GM12878 (cell line): ENCODE data around the gene SLC2A14. TPM values are rescaled to one million over a fixed set of nuclear protein-coding genes. Genes with fewer than 3 reads are reported as not detected.

Experiments used
- ATAC-seq: fragments of 200-7000 bp; cut with Tn5 transposase; 3 replicates; pipeline ENCODE4 v1.9.1; 2020; ENCODE audit warnings: mild to moderate bottlenecking, moderate library complexity
- BruUV-seq: library from RNA; stranded (reverse); fragments of 400-500 nt; replicated peaks from 2 replicates; lab custom pipeline; 2021; lab: Mats Ljungman, UMichigan
- CTCF ChIA-PET: fragments of 300-600 bp; sonication (Branson Sonifier 250); formaldehyde crosslinking; extraction: SDS; loops from one replicate; lab custom pipeline; 2021; ENCODE audit warnings: inconsistent platforms; lab: Yijun Ruan, JAX
- POLR2A ChIA-PET: fragments of 350-600 bp; formaldehyde crosslinking; extraction: SDS; loops from one replicate; lab custom pipeline; 2021; ENCODE audit warnings: inconsistent platforms; lab: Charles Lee
- RAD21 ChIA-PET: fragments of 300-600 bp; sonication (Branson Sonifier 250); formaldehyde crosslinking; loops from one replicate; lab custom pipeline; 2023; ENCODE audit warnings: antibody characterized with exemption; ENCODE audit not compliant: unreplicated experiment; lab: Charles Lee
- SMC1A ChIA-PET: fragments of 300-600 bp; sonication (Branson Sonifier 250); formaldehyde crosslinking; loops from one replicate; lab custom pipeline; 2023; ENCODE audit not compliant: unreplicated experiment, uncharacterized antibody; lab: Charles Lee
- DNase-seq: peaks from one replicate; pipeline ENCODE4 v3.0.0-alpha.2; 2011; ENCODE audit warnings: low read depth, low spot score
- FAIRE-seq: peaks from 3 replicates; lab custom pipeline; 2011; peaks lifted over from hg19 to GRCh38; lab: Jason Lieb, UNC
- H2AFZ ChIP-seq: 2 replicates; pipeline ENCODE4 v1.6.0; 2011; ENCODE audit warnings: low read depth, low read length, control low read depth; ENCODE audit not compliant: control insufficient read depth
- H3K27ac ChIP-seq: 2 replicates; pipeline ENCODE4 v1.5.1; 2011; ENCODE audit warnings: control low read depth; ENCODE audit not compliant: control insufficient read depth, insufficient read depth
- H3K27me3 ChIP-seq, 2 experiments: replicated peaks in 1 of 2; 2 replicates each; pipeline versions ENCODE4 v1.6.0 to v1.6.1; 2011; ENCODE audit warnings: low read length in 1 of 2; ENCODE audit not compliant: control insufficient read depth in 2 of 2, insufficient read depth in 2 of 2
- H3K36me3 ChIP-seq, 2 experiments: 2 replicates each; pipeline ENCODE4 v1.5.1; 2011; ENCODE audit warnings: low read length in 1 of 2; ENCODE audit not compliant: control insufficient read depth in 2 of 2, insufficient read depth in 2 of 2
- H3K4me1 ChIP-seq: 2 replicates; pipeline ENCODE4 v1.6.1; 2011; ENCODE audit warnings: mild to moderate bottlenecking, low read length, moderate library complexity, mixed read lengths; ENCODE audit not compliant: control insufficient read depth, insufficient read depth
- H3K4me2 ChIP-seq: 2 replicates; pipeline ENCODE4 v1.6.0; 2011; ENCODE audit warnings: control low read depth; ENCODE audit not compliant: control insufficient read depth, insufficient read depth
- H3K4me3 ChIP-seq: fragments of 200-600 bp; sonication (generic); 2 replicates; pipeline ENCODE4 v1.5.1; 2016
- H3K79me2 ChIP-seq: 2 replicates; pipeline ENCODE4 v1.6.0; 2011; ENCODE audit warnings: low read length; ENCODE audit not compliant: control insufficient read depth, insufficient read depth
- H3K9ac ChIP-seq: 2 replicates; pipeline ENCODE4 v1.8.0; 2011; ENCODE audit warnings: low read length, control low read depth, mixed read lengths; ENCODE audit not compliant: control insufficient read depth, insufficient read depth
- H3K9me3 ChIP-seq: replicated peaks from 3 replicates; pipeline ENCODE4 v1.5.1; 2011; ENCODE audit warnings: mild to moderate bottlenecking, low read length; ENCODE audit not compliant: control insufficient read depth, insufficient read depth
- H4K20me1 ChIP-seq: 2 replicates; pipeline ENCODE4 v1.6.0; 2011; ENCODE audit not compliant: control insufficient read depth, insufficient read depth
- ATF3 ChIP-seq: IDR thresholded peaks from 2 replicates; pipeline ENCODE4 v1.6.1; 2011; ENCODE audit warnings: low read depth, mild to moderate bottlenecking, low read length, moderate library complexity, borderline replicate concordance; ENCODE audit errors: extremely low read depth
- PAX8 ChIP-seq: fragments of 450-650 bp; IDR thresholded peaks from 2 replicates; pipeline ENCODE4 v1.6.1; 2017; ENCODE audit warnings: mild to moderate bottlenecking, moderate library complexity
- POLR2AphosphoS2 ChIP-seq: IDR thresholded peaks from 2 replicates; pipeline ENCODE4 v1.6.1; 2011; ENCODE audit warnings: low read depth, mild to moderate bottlenecking, low read length, improper control_type of control experiment, moderate library complexity
- POU2F2 ChIP-seq: IDR thresholded peaks from 3 replicates; pipeline ENCODE4 v1.6.1; 2011; ENCODE audit warnings: low read depth, mild to moderate bottlenecking, low read length, borderline replicate concordance
- RCOR1 ChIP-seq: conservative IDR thresholded peaks from 2 replicates; pipeline ENCODE4 v1.6.1; 2012; ENCODE audit warnings: low read depth, low read length, improper control_type of control experiment
- RELB ChIP-seq: fragments of 450-650 bp; IDR thresholded peaks from 2 replicates; pipeline ENCODE4 v1.6.1; 2017; ENCODE audit warnings: low read depth, mild to moderate bottlenecking, moderate library complexity
- REST ChIP-seq: IDR thresholded peaks from 2 replicates; pipeline ENCODE4 v1.6.1; 2012; ENCODE audit warnings: mild to moderate bottlenecking, low read depth, low read length
- RFX5 ChIP-seq: IDR thresholded peaks from 2 replicates; pipeline ENCODE4 v1.6.1; 2011; ENCODE audit warnings: low read depth, low read length, improper control_type of control experiment
- SUZ12 ChIP-seq: fragments of 200-600 bp; sonication (generic); IDR thresholded peaks from one replicate; pipeline ENCODE4 v1.6.1; 2018; ENCODE audit warnings: antibody characterized with exemption, mild to moderate bottlenecking; ENCODE audit not compliant: unreplicated experiment
- WRNIP1 ChIP-seq: IDR thresholded peaks from 2 replicates; pipeline ENCODE4 v1.6.1; 2011; ENCODE audit warnings: low read depth, low read length, improper control_type of control experiment, borderline replicate concordance
- YY1 ChIP-seq: IDR thresholded peaks from 2 replicates; pipeline ENCODE4 v1.6.1; 2011; ENCODE audit warnings: low read depth, mild to moderate bottlenecking, low read length
- ZBTB11 ChIP-seq: fragments of 450-650 bp; formaldehyde crosslinking; IDR thresholded peaks from 2 replicates; pipeline ENCODE4 v1.5.0; 2022; ENCODE audit warnings: mild to moderate bottlenecking, missing genetic modification characterization
- ZBTB33 ChIP-seq: fragments of 450-650 bp; IDR thresholded peaks from 2 replicates; pipeline ENCODE4 v1.6.1; 2017; ENCODE audit warnings: mild to moderate bottlenecking
- ZNF384 ChIP-seq: IDR thresholded peaks from 2 replicates; pipeline ENCODE4 v1.6.1; 2012; ENCODE audit warnings: low read depth, mild to moderate bottlenecking, low read length, improper control_type of control experiment, borderline replicate concordance
- WGBS: methylation state at CpG from one replicate; pipeline ENCODE4 v1.1.6; 2016; ENCODE audit warnings: low lambda C conversion rate; ENCODE audit not compliant: insufficient replicate concordance, insufficient coverage; ENCODE audit errors: missing lambda C conversion rate; 5-methylcytosine and 5-hydroxymethylcytosine counted together
- in situ Hi-C: fragments of 300-500 bp; cut with MboI; formaldehyde crosslinking; loops from 9 replicates; pipeline ENCODE4 v1.14.3; 2018; ENCODE audit warnings: mixed read lengths
- intact Hi-C: fragments of 100-400 bp; cut with micrococcal nuclease; formaldehyde crosslinking; loops from one replicate; pipeline ENCODE4 v1.14.2; 2022; ENCODE audit not compliant: unreplicated experiment
- polyA plus RNA-seq, 11 experiments: library from polyadenylated mRNA; depleted of rRNA in 4 of 11; unstranded in 6 of 11; stranded (reverse) in 5 of 11; fragments of >200 nt; fragmentation: Nextera tagmentation in 4 of 11; fragmentation: Illumina TruSeq in 1 of 11; extraction: Ambion mirVana in 4 of 11; extraction: Trizol in 1 of 11; gene quantifications; 1 replicate in 1 of 11; 2 replicates in 10 of 11; pipeline versions ENCODE4 v1.2.1 to v1.2.3, GENCODE V29; 2011 to 2016; ENCODE audit warnings: inconsistent platforms in 2 of 11, missing spikeins in 2 of 11, low read depth in 1 of 11
- total RNA-seq, 4 experiments: library from RNA; depleted of rRNA in 3 of 4; stranded (reverse); fragments of >200 nt in 3 of 4; fragmentation: Illumina TruSeq in 1 of 4; extraction: Trizol in 1 of 4; gene quantifications; 2 replicates each; pipeline versions ENCODE4 v1.2.1 to v1.2.3, GENCODE V29; 2013 to 2021

SLC2A14 gene
- total and polyA plus RNA-seq, 10 of the 15 experiments (the other 5 are each of a cell fraction or from before 2014, with no cell fraction given), result 0.05 to 0.69 (median 0.19) TPM; not detected in 1

- Histone ChIP-seq H3K9ac (no peak overlapping the region), H3K4me3 (no peak overlapping the region), H3K4me1 (no peaks in the 10 kb centered on the region), H2AFZ (no peak overlapping the region), H3K36me3 (no peaks in the 10 kb centered on the region), H3K79me2 (no peaks in the 10 kb centered on the region), H3K9me3 (no peaks in the 10 kb centered on the region), H3K27me3 (no peaks in the 10 kb centered on the region), H3K27ac (no peak overlapping the region), H4K20me1 (no peaks in the 10 kb centered on the region), H3K4me2 (no peak overlapping the region)
- ChIA-PET RAD21 (no interaction called here), POLR2A (no interaction called here), CTCF (no interaction called here), SMC1A (no interaction called here)
- no peak for DNase-seq
- in situ Hi-C loops (no loop called here), intact Hi-C loops (no loop called here)
- WGBS, result 30% methylated on average over 2 of the region's 3 CpGs
- FAIRE-seq, result no peak
- ATAC-seq, result no peak
- BruUV-seq, result no TSS peak
- TF ChIP-seq PAX8 (no peak), POLR2AphosphoS2 (no peak), ZNF384 (no peak), RFX5 (no peak), ZBTB11 (CRISPR knock-in tag) (no peak), RELB (no peak), REST (no peak), ZBTB33 (no peak), WRNIP1 (no peak), SUZ12 (no peak), RCOR1 (no peak), YY1 (no peak), POU2F2 (no peak), ATF3 (no peak)
Observed at GRCh38 chr12:7781274-7781673, 91.4 kb downstream of the SLC2A14 start.
